Raji (cell line): Measurements from ENCODE around the gene PTGDR.

Source experiments
- POLR2A ChIP-seq: IDR thresholded peaks from 2 replicates; pipeline ENCODE4 v1.6.1; 2011; ENCODE audit warnings: low read depth, low read length, control low read depth; ENCODE audit not compliant: insufficient read depth

The PTGDR gene, protein sequence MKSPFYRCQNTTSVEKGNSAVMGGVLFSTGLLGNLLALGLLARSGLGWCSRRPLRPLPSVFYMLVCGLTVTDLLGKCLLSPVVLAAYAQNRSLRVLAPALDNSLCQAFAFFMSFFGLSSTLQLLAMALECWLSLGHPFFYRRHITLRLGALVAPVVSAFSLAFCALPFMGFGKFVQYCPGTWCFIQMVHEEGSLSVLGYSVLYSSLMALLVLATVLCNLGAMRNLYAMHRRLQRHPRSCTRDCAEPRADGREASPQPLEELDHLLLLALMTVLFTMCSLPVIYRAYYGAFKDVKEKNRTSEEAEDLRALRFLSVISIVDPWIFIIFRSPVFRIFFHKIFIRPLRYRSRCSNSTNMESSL

DNA sequence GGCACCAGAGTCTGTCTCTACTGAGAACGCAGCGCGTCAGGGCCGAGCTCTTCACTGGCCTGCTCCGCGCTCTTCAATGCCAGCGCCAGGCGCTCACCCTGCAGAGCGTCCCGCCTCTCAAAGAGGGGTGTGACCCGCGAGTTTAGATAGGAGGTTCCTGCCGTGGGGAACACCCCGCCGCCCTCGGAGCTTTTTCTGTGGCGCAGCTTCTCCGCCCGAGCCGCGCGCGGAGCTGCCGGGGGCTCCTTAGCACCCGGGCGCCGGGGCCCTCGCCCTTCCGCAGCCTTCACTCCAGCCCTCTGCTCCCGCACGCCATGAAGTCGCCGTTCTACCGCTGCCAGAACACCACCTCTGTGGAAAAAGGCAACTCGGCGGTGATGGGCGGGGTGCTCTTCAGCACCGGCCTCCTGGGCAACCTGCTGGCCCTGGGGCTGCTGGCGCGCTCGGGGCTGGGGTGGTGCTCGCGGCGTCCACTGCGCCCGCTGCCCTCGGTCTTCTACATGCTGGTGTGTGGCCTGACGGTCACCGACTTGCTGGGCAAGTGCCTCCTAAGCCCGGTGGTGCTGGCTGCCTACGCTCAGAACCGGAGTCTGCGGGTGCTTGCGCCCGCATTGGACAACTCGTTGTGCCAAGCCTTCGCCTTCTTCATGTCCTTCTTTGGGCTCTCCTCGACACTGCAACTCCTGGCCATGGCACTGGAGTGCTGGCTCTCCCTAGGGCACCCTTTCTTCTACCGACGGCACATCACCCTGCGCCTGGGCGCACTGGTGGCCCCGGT, at the start of gene PTGDR:
Gene PTGDR (plus strand): TSS at position 198 of the 778 bp plus-strand sequence. CDS start 117 bp downstream, at position 315.
- no peak for TF ChIP-seq POLR2A

DNA sequence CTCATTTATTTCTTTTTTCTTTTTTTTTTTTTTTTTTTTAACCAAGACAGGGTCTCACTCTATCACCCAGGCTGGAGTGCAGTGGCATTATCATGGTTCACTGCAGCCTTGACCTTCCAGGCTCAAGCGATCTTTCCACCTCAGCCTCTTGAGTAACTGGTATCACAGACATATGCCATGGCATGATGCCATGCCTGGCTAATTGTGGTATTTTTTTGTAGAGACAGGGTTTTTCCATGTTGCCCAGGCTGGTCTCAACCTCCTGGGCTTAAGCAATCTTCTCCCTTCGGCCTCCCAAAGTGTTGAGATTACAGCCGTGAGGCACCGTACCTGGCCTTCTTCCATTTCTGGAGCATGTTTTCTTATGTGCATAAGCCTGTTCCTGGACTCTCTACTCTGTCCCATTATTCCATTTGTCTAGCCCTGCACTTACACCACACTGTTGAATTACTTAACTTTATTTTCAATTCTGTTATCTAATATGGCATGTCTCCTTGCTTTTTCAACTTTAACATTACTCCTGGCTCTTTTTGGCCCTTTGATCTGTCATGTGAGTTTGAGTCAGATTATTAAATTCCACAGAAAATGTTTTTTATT, 47.9 kb upstream of the PTGDR start:
- TF ChIP-seq POLR2A: no peak

DNA sequence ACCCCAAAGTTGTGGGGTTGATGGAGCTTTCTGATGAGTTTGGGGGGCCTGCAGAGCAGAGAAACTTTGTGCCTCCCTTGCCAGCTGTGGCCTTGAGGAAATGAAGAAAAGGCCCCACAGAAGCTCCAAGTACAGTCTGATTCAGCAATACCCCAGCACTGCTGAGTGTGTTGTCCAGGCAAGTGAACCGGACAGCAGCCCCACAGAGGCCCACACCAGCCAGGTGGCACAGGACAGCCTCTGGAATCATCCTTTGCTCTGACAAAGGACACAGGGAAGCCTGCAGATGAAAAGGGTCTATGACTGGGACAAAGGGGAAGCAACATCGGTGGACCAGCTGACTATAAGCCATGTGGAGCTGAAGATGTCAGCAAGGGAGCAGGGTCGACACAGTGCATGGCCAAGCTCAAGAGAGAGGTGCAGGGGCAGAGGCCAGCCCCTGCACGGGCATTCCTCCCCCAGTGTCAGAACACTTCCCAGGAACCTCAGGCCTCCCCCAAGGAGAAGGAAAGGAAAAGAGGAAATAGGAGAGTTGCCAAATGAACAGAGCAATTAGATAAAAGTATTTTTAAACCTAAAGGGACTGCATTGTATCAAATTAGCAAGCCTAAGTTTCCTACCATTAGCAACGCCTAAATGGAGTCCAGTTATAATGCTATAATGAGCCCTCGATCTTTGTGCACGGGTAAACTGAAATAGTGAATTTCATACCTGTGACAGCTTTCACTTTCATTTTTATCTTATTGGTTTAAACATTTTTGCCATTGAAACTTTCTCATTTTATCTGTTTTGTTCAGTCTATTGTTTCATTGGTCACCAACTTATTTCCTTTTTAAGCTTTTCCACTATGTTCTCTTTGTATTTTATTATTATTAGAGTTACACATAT, 46.3 kb upstream of the PTGDR start:
- TF ChIP-seq POLR2A: no peak

DNA sequence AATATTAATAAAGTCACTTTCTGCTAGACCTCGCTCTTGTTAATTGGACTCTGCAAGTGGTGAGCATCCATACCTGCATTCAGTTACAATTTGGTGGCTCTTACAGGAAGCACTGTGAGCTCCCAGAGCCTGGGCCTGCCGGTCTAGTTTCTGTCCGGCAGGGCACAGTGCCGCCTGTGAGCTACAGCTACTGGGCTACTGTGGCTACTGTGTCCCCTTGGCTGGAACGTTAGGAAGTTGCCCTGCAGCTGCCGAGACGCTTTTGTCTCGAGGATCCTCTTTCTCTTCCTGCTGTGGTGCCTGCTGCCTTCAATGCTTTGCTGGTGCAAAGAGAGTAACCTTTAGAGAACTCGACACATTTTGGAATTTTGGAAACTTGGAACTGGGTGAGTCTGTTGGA, 44.6 kb upstream of the PTGDR start:
- TF ChIP-seq POLR2A: no peak

DNA sequence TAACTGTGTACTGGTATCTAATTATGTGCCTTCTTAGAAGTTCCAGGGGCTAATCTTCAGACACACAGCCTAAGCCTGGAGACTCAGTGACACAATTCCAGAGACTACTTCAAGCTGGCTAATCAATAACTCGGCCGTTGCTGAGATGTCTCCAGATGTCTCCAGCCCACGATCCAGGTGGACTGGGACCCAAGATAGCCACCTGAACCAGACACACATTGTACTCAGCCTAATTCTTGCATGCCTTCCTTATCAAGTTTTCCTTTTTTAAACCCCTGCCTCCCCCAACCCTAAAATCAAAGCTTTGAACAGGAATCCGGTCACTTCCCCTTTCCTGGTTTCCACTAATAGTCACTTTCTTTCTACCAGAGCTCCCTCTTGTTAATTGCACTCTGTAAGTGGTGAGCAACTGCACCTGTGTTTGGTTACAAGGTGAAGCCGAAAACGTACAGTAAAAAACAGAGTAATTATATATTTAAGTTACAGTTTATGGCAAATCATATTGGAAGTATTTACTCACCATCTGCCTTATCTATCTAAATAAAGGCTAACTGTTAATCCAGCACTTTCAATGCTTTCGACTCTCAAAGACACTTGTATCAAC, 39.8 kb upstream of the PTGDR start:
- TF ChIP-seq POLR2A: no peak

DNA sequence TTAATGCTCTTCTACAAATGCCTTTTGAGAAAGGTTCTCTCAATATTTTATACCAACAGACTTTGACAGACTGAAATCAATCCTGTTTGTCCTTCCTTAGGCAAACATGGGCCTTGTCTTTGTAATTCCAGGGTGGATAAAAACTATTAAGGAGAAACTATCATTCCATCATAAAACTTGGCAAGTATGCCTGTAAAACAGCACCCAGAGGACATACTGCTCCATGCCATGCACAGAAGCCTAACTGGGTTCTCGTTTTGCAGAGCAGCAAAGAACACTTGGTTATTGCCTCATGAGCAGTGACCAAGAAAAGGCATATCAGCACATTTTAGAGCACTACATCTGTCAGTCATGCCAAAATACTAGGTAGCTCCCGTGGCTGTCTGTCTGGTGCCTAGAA, 33.8 kb upstream of the PTGDR start:
- TF ChIP-seq POLR2A: no peak

DNA sequence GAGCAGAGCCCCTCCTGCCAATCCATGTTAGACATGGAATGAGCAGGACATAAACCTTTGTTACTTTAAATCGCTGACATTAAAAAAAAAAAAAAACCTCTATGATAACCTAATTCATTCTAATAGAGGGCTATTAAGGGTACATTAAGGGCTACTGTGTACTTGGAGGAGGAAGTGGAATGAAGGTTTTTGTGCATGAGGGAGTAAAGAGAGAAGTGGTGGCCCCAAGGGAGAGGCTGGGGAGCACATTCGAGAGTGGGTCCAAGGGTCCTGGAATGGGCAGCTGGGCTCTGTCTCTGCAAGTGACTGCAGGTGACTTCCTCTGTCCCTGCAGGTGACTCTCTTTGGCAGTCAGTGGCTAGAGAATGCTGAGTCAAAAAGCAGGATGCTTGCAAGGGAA, 32.1 kb upstream of the PTGDR start:
- no peak for TF ChIP-seq POLR2A

DNA sequence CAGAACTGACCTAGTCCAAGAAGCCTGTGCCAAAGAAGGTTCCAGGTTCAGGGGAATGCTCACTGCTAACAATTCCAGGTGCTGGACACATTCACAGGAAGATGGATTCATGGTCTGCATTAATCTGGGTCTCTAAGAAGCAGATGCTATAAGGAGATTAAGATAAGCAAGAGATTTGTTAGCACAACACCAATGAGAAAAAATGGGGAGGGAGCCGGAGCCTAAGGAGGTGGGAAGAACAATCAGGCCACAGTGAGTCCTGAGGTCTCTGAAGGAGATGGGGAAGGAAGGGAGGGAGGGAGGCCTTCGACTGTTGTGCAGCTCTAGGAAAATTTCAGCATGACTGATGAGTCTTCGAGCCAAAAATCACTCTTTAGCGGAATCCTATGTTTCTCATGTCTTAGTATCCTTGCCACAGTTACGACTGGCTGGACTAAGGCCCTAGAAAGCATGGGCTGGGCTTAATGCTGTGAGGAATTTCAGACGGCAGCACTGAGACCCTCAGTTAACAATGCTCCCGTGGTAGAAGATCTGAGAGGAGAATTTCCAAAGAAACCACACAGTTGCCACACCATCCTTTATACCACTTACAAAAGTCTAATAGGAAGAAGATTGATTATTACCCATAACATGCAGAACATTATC, 31.5 kb upstream of the PTGDR start:
- TF ChIP-seq POLR2A: no peak

DNA sequence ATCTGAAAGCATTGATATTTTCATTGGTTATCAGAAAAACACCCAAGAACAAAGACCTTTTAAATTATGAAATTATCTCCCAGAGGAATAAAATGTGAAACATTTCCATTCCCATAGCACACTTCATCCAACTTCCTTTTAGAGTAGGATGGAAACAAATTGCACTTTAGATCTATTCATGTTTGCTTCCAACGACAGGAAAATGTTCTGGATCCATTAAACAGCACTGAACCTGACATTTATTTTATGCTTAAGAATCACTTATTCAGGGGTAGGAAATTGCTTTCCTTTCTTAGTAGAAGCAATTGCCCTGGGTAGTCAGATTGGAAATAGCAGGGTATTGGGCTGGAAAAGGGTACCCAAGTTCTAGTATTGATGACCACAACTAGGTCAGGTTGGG, 28.8 kb upstream of the PTGDR start:
- no peak for TF ChIP-seq POLR2A

DNA sequence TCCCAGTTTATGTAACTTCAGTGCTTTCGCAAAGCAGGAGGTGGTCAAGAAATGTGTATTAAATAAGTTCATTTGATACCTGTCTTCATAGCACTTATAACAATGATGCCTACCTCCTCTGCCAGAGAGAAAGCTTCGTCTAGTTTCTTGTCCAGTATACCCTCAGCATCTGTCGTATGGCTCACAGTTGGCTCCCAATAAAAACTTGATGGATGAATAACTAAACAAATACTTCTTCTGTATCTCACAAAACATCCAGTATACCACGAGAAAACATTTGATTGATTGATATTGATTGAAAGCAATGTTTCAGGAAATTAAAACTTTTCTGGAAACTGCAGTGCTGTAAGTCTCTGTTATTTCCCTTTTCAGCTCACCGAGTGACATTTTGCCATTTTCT, 26.9 kb upstream of the PTGDR start:
- TF ChIP-seq POLR2A: no peak

DNA sequence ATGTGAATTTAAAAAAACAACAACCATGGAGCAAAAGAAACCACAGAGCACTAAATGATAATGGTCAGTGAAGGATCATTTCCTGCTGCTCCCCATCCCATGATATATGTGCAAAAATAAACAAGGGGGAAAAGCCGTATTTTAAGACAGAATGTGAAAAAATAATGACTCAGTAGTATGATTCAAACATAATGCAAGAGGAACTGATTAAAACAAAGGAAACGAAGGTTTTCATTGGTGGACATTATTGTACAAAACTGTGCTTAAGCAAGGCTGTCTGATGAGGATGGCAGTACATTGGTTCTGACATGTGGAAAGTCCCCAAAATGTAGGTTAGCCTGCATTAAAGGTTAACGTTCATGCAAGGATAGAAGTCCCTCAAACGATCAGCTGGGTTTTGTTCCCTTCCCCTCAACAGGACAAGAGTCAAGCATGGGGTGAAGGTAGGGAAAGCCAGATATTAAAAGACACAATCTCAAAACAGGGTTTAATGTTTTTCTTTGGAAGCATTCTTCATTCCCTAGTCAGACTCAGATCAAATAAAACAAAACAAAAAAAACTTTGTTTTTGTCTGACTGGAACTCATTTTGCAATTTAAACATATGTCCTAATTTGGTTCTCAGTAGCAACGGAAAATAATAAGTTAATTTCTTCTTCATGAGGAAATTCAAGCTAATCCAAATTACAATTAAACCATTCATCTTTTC, 26.3 kb upstream of the PTGDR start:
- no peak for TF ChIP-seq POLR2A

DNA sequence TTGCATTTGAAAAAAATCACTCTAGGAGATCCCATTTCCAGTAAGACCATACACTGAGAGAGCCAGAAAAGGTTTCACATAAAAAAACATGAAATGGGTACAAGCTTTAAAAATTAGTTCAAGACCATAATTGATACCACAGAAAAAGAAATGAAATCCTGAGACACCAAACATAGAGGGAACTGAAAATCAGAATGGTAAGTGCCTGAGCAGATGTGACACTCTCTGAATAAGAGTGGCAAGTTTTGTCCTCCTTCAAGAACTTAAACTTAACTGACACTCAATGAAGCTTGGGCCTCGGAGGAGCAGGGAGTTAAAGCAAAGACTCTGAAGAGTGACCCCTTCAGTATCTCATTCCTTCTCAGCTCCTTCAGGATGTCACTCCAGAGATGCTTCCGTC, 23.2 kb upstream of the PTGDR start:
- no peak for TF ChIP-seq POLR2A

DNA sequence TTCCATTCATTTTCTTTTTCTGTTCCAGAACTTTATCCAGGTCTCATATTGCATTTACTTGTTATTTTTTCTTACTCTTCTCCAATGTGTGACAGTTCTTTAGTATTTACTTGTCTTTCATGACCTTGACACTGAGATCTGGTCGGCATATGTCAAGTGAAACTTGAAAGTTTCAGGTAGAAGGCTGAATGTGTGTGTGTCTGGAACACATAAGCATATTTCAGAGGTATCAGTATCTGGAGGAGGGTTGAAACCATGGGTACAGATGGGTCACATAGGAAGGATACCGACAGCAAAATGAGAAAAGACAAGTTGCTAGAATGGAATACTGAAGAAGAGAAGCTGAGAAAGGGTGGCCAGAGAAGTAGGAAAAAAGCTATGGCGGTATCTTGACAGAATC, 22.5 kb upstream of the PTGDR start:
- no peak for TF ChIP-seq POLR2A

DNA sequence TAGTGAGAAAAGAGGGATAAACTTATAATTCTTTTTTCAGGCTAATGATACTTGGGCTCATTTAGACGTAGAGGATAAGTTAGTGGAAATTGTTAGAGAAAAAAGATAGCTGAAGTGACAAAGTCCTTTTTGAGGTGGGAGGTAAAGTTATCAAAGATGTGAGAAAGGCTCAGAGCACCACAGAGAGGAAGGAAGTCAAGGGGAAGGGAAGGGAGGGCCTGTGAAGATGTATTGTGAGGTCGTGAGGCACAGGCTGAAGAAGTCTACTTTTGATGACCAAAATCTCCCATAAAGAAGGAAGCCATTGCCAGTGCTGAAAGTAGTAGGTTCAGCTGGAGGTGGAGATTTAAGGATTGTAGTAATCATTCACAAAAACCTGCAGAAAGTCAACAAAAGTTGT, 19.4 kb upstream of the PTGDR start:
- TF ChIP-seq POLR2A: no peak
